H1 (cell line): ENCODE results near the gene FBN2. TPM values are rescaled to one million over a fixed set of nuclear protein-coding genes. Genes with fewer than 3 reads are reported as not detected.
A peak's percentile ranks its signal among the peaks of the same experiment; 100 is the strongest.

Source experiments
- CTCF ChIA-PET: fragments of 300-600 bp; sonication (Branson Sonifier 250); formaldehyde crosslinking; loops from one replicate; lab custom pipeline; 2021; ENCODE audit not compliant: partially characterized antibody; lab: Charles Lee
- POLR2A ChIA-PET: fragments of 300-600 bp; sonication (Branson Sonifier 250); formaldehyde crosslinking; loops from one replicate; lab custom pipeline; 2021; ENCODE audit warnings: inconsistent platforms; ENCODE audit not compliant: partially characterized antibody; lab: Charles Lee
- DNase-seq, 2 experiments: peaks; one replicate each; pipeline versions ENCODE4 v3.0.0 to v3.0.0-alpha.2; 2010 to 2022; ENCODE audit warnings: low spot score in 2 of 2, low read depth in 1 of 2, mixed read lengths in 1 of 2
- FAIRE-seq: peaks from 2 replicates; lab custom pipeline; 2011; peaks lifted over from hg19 to GRCh38; lab: Jason Lieb, UNC
- H2AFZ ChIP-seq: 2 replicates; pipeline ENCODE4 v1.8.1; 2012; ENCODE audit warnings: low read length, inconsistent platforms
- H2AK5ac ChIP-seq: 2 replicates; pipeline ENCODE4 v1.6.1; 2013; ENCODE audit warnings: low read depth, low read length
- H2BK120ac ChIP-seq: replicated peaks from 2 replicates; pipeline ENCODE3; 2013; ENCODE audit warnings: low read depth, low read length, inconsistent platforms
- H2BK12ac ChIP-seq: 2 replicates; pipeline ENCODE4 v1.6.1; 2013; ENCODE audit warnings: low read depth, low read length
- H2BK15ac ChIP-seq: 2 replicates; pipeline ENCODE4 v1.6.1; 2013; ENCODE audit warnings: low read length
- H2BK20ac ChIP-seq: 2 replicates; pipeline ENCODE4 v1.6.1; 2013; ENCODE audit warnings: low read length
- H2BK5ac ChIP-seq: 2 replicates; pipeline ENCODE4 v1.6.1; 2013; ENCODE audit warnings: low read depth, low read length
- H3K14ac ChIP-seq: 2 replicates; pipeline ENCODE4 v1.6.1; 2013; ENCODE audit warnings: inconsistent platforms; ENCODE audit not compliant: insufficient read length
- H3K18ac ChIP-seq: 2 replicates; pipeline ENCODE4 v1.6.1; 2013; ENCODE audit warnings: low read length; ENCODE audit errors: extremely low read depth
- H3K23ac ChIP-seq: 2 replicates; pipeline ENCODE4 v1.6.1; 2013; ENCODE audit warnings: inconsistent platforms; ENCODE audit not compliant: insufficient read length
- H3K23me2 ChIP-seq: 2 replicates; pipeline ENCODE4 v1.6.1; 2013; ENCODE audit warnings: low read depth, low read length
- H3K27ac ChIP-seq: 2 replicates; pipeline ENCODE4 v1.6.1; 2011; ENCODE audit warnings: low read depth, low read length, inconsistent platforms
- H3K27me3 ChIP-seq, 4 experiments: replicated peaks in 1 of 4; 1 replicate in 1 of 4; 2 replicates in 3 of 4; pipeline versions ENCODE4 v1.6.1 to v1.8.1; 2011 to 2013; ENCODE audit warnings: low read length in 3 of 4, mild to moderate bottlenecking in 3 of 4, inconsistent platforms in 2 of 4, mixed read lengths in 2 of 4, moderate library complexity in 1 of 4; ENCODE audit not compliant: control insufficient read depth in 3 of 4, insufficient read depth in 3 of 4; ENCODE audit errors: extremely low read depth in 1 of 4
- H3K36me3 ChIP-seq, 4 experiments: 2 replicates each; pipeline versions ENCODE4 v1.6.1 to v1.8.1; 2011 to 2013; ENCODE audit warnings: mild to moderate bottlenecking in 4 of 4, low read length in 3 of 4, moderate library complexity in 2 of 4, control low read depth in 1 of 4, inconsistent platforms in 1 of 4; ENCODE audit not compliant: insufficient read depth in 4 of 4, control insufficient read depth in 2 of 4
- H3K4ac ChIP-seq: replicated peaks from 2 replicates; pipeline ENCODE3; 2013; ENCODE audit warnings: low read length, low read depth, mixed read lengths, inconsistent platforms; ENCODE audit not compliant: insufficient read length
- H3K4me1 ChIP-seq, 4 experiments: replicated peaks in 1 of 4; 1 replicate in 1 of 4; 2 replicates in 3 of 4; pipeline versions ENCODE4 v1.6.1 to v1.8.1; 2011 to 2013; ENCODE audit warnings: low read length in 3 of 4, inconsistent platforms in 2 of 4, mixed read lengths in 1 of 4; ENCODE audit not compliant: insufficient read depth in 4 of 4, control insufficient read depth in 3 of 4
- H3K4me2 ChIP-seq, 2 experiments: 2 replicates each; pipeline versions ENCODE4 v1.6.1 to v1.8.1; 2011 to 2013; ENCODE audit warnings: low read depth in 2 of 2, low read length in 2 of 2, control low read depth in 1 of 2, inconsistent platforms in 1 of 2, mild to moderate bottlenecking in 1 of 2; ENCODE audit not compliant: insufficient read depth in 1 of 2
- H3K4me3 ChIP-seq, 4 experiments: fragments of 200-600, 300-600 bp in 1 of 4; sonication (generic), shearing (Covaris generic), sonication (Bioruptor Twin) in 1 of 4; 2 replicates each; pipeline versions ENCODE4 v1.5.1 to v1.8.1; 2011 to 2016; ENCODE audit warnings: low read length in 4 of 4, low read depth in 3 of 4, control low read depth in 2 of 4, inconsistent platforms in 2 of 4, mild to moderate bottlenecking in 2 of 4, mixed read lengths in 1 of 4, moderate library complexity in 1 of 4; ENCODE audit not compliant: insufficient read depth in 2 of 4; ENCODE audit errors: extremely low read depth in 1 of 4
- H3K56ac ChIP-seq: replicated peaks from 2 replicates; pipeline ENCODE3; 2013; ENCODE audit warnings: low read depth, mild to moderate bottlenecking, mixed read lengths, low read length, inconsistent platforms; ENCODE audit not compliant: insufficient read length
- H3K79me1 ChIP-seq: 2 replicates; pipeline ENCODE4 v1.6.1; 2013; ENCODE audit warnings: low read depth, low read length, control low read depth
- H3K79me2 ChIP-seq, 2 experiments: 2 replicates each; pipeline versions ENCODE4 v1.6.1 to v1.8.1; 2012 to 2013; ENCODE audit warnings: low read length in 2 of 2, mild to moderate bottlenecking in 2 of 2, inconsistent platforms in 1 of 2; ENCODE audit not compliant: insufficient read depth in 2 of 2, control insufficient read depth in 1 of 2
- H3K9ac ChIP-seq, 4 experiments: replicated peaks in 1 of 4; 1 replicate in 1 of 4; 2 replicates in 3 of 4; pipeline versions ENCODE4 v1.6.1 to v1.8.1; 2011 to 2013; ENCODE audit warnings: low read depth in 3 of 4, low read length in 3 of 4, control low read depth in 2 of 4, mild to moderate bottlenecking in 2 of 4, moderate library complexity in 2 of 4, inconsistent platforms in 1 of 4; ENCODE audit errors: extremely low read depth in 1 of 4
- H3K9me3 ChIP-seq, 2 experiments: 2 replicates each; pipeline versions ENCODE4 v1.6.1 to v1.8.1; 2012 to 2013; ENCODE audit warnings: mild to moderate bottlenecking in 2 of 2, moderate library complexity in 2 of 2, control low read depth in 1 of 2, inconsistent platforms in 1 of 2, low read depth in 1 of 2, low read length in 1 of 2, mixed read lengths in 1 of 2; ENCODE audit not compliant: insufficient read depth in 2 of 2
- H4K20me1 ChIP-seq, 2 experiments: replicated peaks in 1 of 2; 2 replicates each; pipeline versions ENCODE3 to v1.8.1; 2011 to 2013; ENCODE audit warnings: inconsistent platforms in 2 of 2, low read length in 2 of 2, mild to moderate bottlenecking in 1 of 2; ENCODE audit not compliant: insufficient read depth in 2 of 2, control insufficient read depth in 1 of 2
- H4K5ac ChIP-seq: 2 replicates; pipeline ENCODE4 v1.6.1; 2013; ENCODE audit warnings: low read length, low read depth, mixed read lengths, inconsistent platforms; ENCODE audit not compliant: insufficient read length
- H4K8ac ChIP-seq: 2 replicates; pipeline ENCODE4 v1.8.0; 2013; ENCODE audit warnings: mild to moderate bottlenecking, moderate library complexity, low read length, inconsistent platforms; ENCODE audit not compliant: insufficient read depth; ENCODE audit errors: extremely low read depth
- H4K91ac ChIP-seq: replicated peaks from 2 replicates; pipeline ENCODE3; 2013; ENCODE audit warnings: low read length, mixed read lengths, inconsistent platforms; ENCODE audit not compliant: insufficient read length
- ATF2 ChIP-seq: IDR thresholded peaks from 2 replicates; pipeline ENCODE4 v1.6.1; 2012; ENCODE audit warnings: low read length, inconsistent platforms
- BCL11A ChIP-seq, 2 experiments: IDR thresholded peaks; one replicate each; pipeline ENCODE4 v1.6.1; 2011; ENCODE audit warnings: low read depth in 2 of 2, low read length in 2 of 2, mild to moderate bottlenecking in 2 of 2
- FOSL1 ChIP-seq: IDR thresholded peaks from 2 replicates; pipeline ENCODE4 v1.6.1; 2011; ENCODE audit warnings: mild to moderate bottlenecking, low read depth, low read length, moderate library complexity; ENCODE audit not compliant: insufficient read depth
- NANOG ChIP-seq: IDR thresholded peaks from 2 replicates; pipeline ENCODE4 v1.6.1; 2011; ENCODE audit warnings: low read length, low read depth, mild to moderate bottlenecking, inconsistent platforms; ENCODE audit not compliant: insufficient read depth, poor library complexity, severe bottlenecking
- POU5F1 ChIP-seq: IDR thresholded peaks from 2 replicates; pipeline ENCODE4 v1.6.1; 2011; ENCODE audit warnings: low read depth, mild to moderate bottlenecking, low read length, moderate library complexity
- RXRA ChIP-seq: IDR thresholded peaks from 2 replicates; pipeline ENCODE4 v1.6.1; 2011; ENCODE audit warnings: low read depth, mild to moderate bottlenecking, low read length, moderate library complexity; ENCODE audit not compliant: insufficient read depth
- SIRT6 ChIP-seq: IDR thresholded peaks from one replicate; pipeline ENCODE4 v1.7.1; 2012; ENCODE audit warnings: low read length, inconsistent platforms
- SIX5 ChIP-seq: IDR thresholded peaks from 2 replicates; pipeline ENCODE4 v1.6.1; 2011; ENCODE audit warnings: mild to moderate bottlenecking, low read depth, low read length
- TBP ChIP-seq: IDR thresholded peaks from 2 replicates; pipeline ENCODE4 v1.6.1; 2011; ENCODE audit warnings: low read depth, low read length, improper control_type of control experiment
- WGBS, 2 experiments: shearing (Covaris generic) in 1 of 2; methylation state at CpG; one replicate each; pipeline versions ENCODE4 v1.1.6 to v1.1.7; 2013 to 2015; ENCODE audit warnings: low lambda C conversion rate in 2 of 2, mixed read lengths in 2 of 2, inconsistent platforms in 1 of 2, low coverage in 1 of 2, missing lambda C conversion rate in 1 of 2; ENCODE audit not compliant: insufficient replicate concordance in 2 of 2, insufficient coverage in 1 of 2, insufficient read length in 1 of 2; ENCODE audit errors: extremely low coverage in 1 of 2, missing lambda C conversion rate in 1 of 2; 5-methylcytosine and 5-hydroxymethylcytosine counted together
- polyA plus RNA-seq, 7 experiments: library from polyadenylated mRNA; depleted of rRNA in 3 of 7; stranded (reverse) in 5 of 7; unstranded in 2 of 7; fragments of >200 nt in 5 of 7; fragments of 200-250 nt in 2 of 7; gene quantifications; 1 replicate in 5 of 7; 2 replicates in 1 of 7; 4 replicates in 1 of 7; pipeline versions ENCODE4 v1.2.1 to v1.2.3, GENCODE V29; 2011 to 2013; ENCODE audit warnings: missing spikeins in 2 of 7, mixed read lengths in 2 of 7
- total RNA-seq: library from RNA; stranded (reverse); fragmentation: NEBNext Ultra II Directional; extraction: Animal tissue kit (Norgen Biotek cat#: 25700); gene quantifications from 2 replicates; pipeline ENCODE4 v1.2.1, GENCODE V29; 2021

The FBN2 gene
- total and polyA plus RNA-seq, 2 of the 8 experiments (the other 6 are each of a cell fraction or from before 2014, with no cell fraction given): 14.1 to 16.3 TPM

- Histone ChIP-seq H2BK12ac (no peak overlapping the region), H3K79me1 (no peaks in the 10 kb centered on the region), H2BK15ac (no peak overlapping the region), H3K4me2 (no peak overlapping the region), H4K91ac (no peak overlapping the region), H4K5ac (no peak overlapping the region), H2AK5ac (no peak overlapping the region), H3K27me3 (no peaks in the 10 kb centered on the region), H3K18ac (no peak overlapping the region), H4K8ac (no peak overlapping the region), H3K27ac (no peak overlapping the region), H2AFZ (no peak overlapping the region), H3K79me2 (no peaks in the 10 kb centered on the region), H2BK20ac (no peak overlapping the region), H3K23me2 (no peaks in the 10 kb centered on the region), H3K9ac (no peak overlapping the region), H3K4me1 (peaks cover 0 to 4% (median 2%) of the 10 kb centered on the region in 4 experiments; a peak in 2 of 7 replicates), H3K4me3 (no peak overlapping the region), H3K56ac (no peak overlapping the region), H3K9me3 (no peaks in the 10 kb centered on the region), H3K4ac (no peak overlapping the region), H2BK120ac (no peak overlapping the region), H3K14ac (no peak overlapping the region), H3K36me3 (no peaks in the 10 kb centered on the region), H2BK5ac (no peak overlapping the region), H3K23ac (no peak overlapping the region), H4K20me1 (no peaks in the 10 kb centered on the region)
- POLR2A ChIA-PET: no interaction called here
- CTCF ChIA-PET: interaction anchor here (0.6 to 1.9 kb wide), 11 partner anchors 9 to 931 kb away, joined by 3 to 8 read pairs (median 4); no protein-coding TSS in a partner anchor
- DNase-seq: no peak
- peak; percentile 19 for FAIRE-seq
- 90% methylated on average over 4 of the region's 4 CpGs; no CpG with 5 or more reads in 1 of the 2 experiments for WGBS, 2 experiments
- TF ChIP-seq SIX5 (no peak), BCL11A (IDR thresholded peaks at IDR 0.05; ENCODE audit: low read depth in 2 of 2, low read length in 2 of 2) (no peak), SIRT6 (no peak), TBP (no peak), NANOG (no peak), FOSL1 (no peak), ATF2 (no peak), RXRA (no peak), POU5F1 (no peak)
Measured at GRCh38 chr5:128493657-128494329, 44.3 kb downstream of the FBN2 start.
